ENCODE results near the gene CPT1A.

DNA sequence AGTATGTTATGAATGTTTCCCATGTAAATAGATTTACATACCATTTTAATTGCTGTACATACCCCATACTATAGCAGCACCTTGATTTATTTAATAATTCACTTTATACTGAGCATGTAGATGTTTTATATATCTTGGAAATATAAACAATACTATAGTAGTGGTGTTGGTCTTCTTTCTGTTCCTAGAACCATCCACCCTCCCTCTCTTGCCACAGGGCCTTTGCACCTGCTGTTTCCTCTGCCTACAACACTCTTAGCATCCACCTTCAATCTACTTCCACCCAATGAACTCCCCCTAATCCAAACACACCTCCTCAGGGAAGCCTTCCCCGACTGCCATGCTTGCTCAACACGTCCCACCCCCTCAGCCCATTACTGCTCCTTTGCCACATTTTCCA lies 120.6 kb downstream of the CPT1A start:
- no peak for TF ChIP-seq EZH2 (IDR thresholded peaks at IDR 0.05; ENCODE audit: borderline replicate concordance, control insufficient read depth, low read depth, low read length)
- TF ChIP-seq, protein P1, sequence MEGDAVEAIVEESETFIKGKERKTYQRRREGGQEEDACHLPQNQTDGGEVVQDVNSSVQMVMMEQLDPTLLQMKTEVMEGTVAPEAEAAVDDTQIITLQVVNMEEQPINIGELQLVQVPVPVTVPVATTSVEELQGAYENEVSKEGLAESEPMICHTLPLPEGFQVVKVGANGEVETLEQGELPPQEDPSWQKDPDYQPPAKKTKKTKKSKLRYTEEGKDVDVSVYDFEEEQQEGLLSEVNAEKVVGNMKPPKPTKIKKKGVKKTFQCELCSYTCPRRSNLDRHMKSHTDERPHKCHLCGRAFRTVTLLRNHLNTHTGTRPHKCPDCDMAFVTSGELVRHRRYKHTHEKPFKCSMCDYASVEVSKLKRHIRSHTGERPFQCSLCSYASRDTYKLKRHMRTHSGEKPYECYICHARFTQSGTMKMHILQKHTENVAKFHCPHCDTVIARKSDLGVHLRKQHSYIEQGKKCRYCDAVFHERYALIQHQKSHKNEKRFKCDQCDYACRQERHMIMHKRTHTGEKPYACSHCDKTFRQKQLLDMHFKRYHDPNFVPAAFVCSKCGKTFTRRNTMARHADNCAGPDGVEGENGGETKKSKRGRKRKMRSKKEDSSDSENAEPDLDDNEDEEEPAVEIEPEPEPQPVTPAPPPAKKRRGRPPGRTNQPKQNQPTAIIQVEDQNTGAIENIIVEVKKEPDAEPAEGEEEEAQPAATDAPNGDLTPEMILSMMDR (IDR thresholded peaks at IDR 0.05 in 2 of 3, conservative IDR thresholded peaks at IDR 0.05 in 1 of 3; ENCODE audit: control insufficient read depth in 2 of 3, extremely low read depth in 1 of 3, insufficient read depth in 1 of 3, low read depth in 3 of 3, low read length in 3 of 3), result no peak
